Dermis blood vessel endothelial cell (primary cell): ENCODE measurements around the gene LPO. TPM values are rescaled to one million over a fixed set of nuclear protein-coding genes. Genes with fewer than 3 reads are reported as not detected.

ENCODE experiments used
- DNase-seq: peaks from one replicate; pipeline ENCODE4 v3.0.0; 2010
- total RNA-seq: library from RNA; depleted of rRNA; stranded (reverse); fragments of >200 nt; gene quantifications from 2 replicates; pipeline ENCODE4 v1.2.3, GENCODE V29; 2014

LPO gene
- total RNA-seq, 1 donor from 2014 or later, result under 0.01 TPM

- peak; percentile 28 for DNase-seq
Observed at GRCh38 chr17:58279016-58279711, 40.8 kb downstream of the LPO start.

GRCh38 chr17:58279736-58280479, 41.5 kb downstream of the LPO start:
- DNase-seq, result no peak

GRCh38 chr17:58280480-58281217, 42.3 kb downstream of the LPO start, which contains the start of gene MPO:
MPO (minus strand) TSS chr17:58280935; CDS start chr17:58280758, 177 bp downstream.
- no peak for DNase-seq

- no peak for DNase-seq
Observed at GRCh38 chr17:58281511-58282011, 43.2 kb downstream of the LPO start.

DNA sequence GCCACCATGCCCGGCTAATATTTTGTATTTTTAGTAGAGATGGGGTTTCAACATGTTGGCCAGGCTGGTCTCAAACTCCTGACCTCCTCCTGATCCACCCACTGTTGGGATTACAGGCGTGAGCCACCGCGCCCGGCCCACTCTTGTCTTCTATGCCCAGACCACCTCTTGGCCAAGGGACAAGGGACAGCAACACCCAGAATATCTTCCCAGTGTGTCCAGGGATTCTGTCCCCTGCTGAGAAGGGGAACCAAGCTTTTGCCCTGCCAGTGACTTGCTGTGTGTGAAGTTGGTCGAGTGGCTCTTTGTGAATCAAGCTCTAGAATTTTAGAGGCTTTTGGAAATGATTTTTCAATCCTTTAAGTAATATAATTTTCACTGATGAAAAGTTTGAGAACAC, 44.1 kb downstream of the LPO start:
- no peak for DNase-seq

DNA sequence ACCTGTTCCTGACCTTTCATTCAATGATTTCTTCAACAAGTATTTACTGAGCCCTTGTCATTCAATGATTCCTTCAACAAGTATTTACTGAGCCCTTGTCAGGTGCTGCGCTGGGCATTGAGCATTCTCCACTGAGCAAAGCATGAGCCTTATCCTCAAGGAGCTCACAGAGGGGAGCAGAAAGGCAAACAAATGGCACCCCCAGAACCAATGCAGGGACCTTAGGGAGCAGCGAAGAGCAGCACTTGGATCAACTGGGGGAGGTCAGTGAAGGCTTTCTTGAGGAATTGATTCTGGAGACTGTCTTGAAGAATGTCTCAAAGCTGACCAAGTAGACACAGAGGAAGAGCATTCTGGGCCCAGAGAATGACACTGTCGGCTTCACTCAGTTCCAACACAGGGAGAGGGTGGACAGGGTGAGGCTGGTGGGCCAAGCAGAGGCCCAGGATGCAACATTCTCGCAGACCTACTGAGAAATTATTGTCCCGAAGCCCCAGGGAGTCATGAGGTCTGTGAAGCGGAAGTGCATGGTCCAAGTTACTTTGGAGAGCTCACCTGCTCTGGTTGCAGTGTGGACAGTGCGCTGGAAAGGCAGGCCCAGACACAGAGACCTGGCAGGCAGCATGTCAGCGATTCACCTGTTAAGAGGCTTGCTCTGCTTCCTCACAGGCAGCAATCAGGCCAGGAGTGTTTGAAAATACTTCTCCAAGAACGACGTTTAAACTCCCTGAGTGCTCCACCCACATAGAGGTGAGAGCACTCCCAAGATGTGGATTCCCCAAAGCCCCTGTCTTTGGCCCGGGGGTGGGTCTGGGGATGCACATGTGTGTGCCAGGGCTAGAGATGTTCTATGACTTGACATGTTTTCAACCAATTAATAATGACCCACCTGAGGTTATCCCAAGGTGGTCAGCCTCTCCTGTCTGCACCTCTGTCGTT, 45.6 kb downstream of the LPO start:
- DNase-seq, result no peak

DNA sequence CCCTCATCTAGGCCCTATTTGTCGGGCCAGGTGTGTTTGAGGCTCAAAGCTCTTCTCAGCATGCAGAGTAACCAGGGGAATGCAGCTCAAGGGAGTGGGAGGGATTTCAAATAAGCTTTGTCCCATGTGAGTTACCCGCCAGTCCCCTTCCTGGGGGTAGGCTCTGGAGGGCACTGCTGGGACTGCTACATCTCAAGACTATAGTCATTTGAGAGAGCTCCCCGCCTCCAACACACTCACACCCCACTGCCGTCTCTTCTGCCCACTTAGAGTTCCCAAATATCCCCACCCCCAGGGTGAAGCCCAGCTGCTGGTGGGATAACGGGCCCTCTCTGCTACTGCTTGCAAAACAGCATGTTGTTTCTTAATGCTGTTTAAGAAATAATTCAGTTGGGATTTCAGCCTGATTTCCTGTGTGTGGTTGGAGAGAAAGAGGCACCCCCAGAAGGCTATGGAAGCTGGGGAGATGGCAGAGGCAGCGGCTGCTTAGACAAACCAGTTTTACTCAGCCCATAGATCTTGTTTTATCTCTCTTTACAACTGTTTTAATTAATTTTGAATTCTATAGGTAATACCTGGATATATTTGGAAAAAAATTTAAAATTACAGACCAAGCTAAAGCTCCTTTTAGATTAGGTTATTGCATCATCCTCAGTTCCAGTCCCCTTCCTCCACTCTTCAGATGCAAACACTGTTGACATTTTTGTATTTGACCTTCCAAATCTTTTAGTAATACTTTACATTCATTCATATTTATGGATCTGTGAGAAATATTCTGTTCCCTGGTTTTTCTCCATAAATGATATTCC, 46.4 kb downstream of the LPO start:
- DNase-seq, result no peak

DNA sequence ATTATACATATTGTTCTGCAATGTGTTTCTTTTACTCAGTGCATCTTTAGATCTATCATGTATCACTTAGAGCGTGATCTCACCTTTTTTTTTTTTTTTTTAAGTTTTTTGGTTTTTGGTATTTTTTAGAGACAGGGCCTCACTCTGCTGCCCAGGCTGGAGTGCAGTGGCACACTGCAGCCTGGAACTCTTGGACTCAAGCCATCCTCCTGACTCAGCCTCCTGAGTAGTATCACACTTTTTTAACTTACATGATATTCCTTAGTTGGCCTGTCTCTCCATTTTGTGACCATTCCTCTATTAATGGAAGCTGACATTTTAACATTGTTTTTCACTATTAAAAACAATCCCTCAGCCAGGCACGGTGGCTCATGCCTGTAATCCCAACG, 47.0 kb downstream of the LPO start:
- no peak for DNase-seq

- DNase-seq, result no peak
Observed at GRCh38 chr17:58289869-58290268, 51.5 kb downstream of the LPO start.

DNA sequence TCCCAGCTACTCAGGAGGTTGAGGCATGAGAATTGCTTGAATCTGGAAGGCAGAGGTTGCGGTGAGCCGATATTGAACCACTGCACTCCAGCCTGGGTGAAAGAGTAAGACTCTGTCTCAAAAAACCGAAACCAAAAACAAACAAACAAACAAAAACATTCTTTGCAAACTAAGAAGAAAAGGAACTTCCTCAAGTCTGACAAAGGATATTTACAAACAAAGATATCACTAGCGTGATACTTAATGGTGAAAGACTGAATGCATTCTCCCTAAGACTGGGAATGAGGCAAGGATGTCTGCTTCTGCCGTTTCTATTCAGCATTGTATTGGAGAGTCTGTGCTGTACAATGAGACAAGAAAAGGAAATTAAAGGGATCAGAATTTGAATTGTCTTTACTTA, 52.9 kb downstream of the LPO start:
- DNase-seq, result no peak

DNA sequence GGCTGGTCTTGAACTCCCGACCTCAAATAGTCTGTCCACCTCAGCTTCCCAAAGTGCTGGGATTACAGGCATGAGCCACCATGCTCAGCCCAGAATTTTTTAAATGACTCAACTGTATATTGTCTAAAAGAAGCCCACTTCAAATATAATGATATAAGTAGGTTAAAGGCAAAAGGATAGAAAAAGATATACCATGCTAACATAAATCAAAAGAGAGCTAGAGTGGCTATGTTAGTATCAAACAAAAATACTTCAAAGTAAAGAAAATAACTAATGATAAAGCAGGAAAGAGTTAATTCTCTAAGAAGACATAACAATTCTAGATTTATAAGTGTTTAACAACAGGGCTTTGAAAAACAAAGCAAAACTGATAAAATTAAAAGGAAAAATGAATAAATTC, 55.6 kb downstream of the LPO start:
- DNase-seq, result no peak

GRCh38 chr17:58300336-58300735, 62.0 kb downstream of the LPO start:
- DNase-seq, result no peak

- DNase-seq, result no peak
Observed at GRCh38 chr17:58301504-58302150, 63.2 kb downstream of the LPO start.

DNA sequence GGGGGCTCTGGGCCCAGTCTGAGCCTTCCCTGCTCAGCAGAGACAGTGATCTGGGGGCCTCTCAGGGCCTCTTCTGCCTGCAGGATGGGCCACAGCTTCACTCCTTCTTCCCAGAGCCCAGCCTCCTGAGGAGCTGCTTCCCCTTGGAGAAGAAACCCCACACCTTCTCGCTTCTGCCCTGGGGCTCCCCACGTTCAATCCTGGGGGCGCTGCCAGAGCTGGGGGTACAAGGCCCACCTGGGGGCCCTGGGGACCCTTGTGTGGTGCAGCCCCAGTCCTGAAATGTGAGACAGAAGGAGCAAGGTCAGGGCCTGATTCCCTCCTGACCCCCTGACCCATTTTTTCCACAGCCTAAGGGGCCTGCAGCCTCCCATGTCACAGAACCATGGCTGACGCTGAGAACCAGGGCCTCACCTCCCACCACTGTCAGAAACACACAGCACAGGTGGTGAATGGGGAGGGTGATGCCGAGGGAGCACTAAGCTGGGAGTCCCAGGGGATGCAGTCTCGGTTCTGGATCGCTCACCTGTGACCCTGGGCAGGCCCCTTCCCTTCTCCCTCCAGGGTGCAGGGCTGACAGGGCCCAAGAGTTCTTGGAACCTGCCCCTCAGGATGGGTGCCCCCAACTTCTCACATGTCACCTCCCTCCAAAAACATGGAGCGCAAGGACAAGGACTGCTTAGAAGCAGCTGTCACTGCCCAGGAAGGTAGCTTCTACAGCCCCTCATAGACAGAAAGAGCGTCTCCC, 64.0 kb downstream of the LPO start:
- no peak for DNase-seq

DNA sequence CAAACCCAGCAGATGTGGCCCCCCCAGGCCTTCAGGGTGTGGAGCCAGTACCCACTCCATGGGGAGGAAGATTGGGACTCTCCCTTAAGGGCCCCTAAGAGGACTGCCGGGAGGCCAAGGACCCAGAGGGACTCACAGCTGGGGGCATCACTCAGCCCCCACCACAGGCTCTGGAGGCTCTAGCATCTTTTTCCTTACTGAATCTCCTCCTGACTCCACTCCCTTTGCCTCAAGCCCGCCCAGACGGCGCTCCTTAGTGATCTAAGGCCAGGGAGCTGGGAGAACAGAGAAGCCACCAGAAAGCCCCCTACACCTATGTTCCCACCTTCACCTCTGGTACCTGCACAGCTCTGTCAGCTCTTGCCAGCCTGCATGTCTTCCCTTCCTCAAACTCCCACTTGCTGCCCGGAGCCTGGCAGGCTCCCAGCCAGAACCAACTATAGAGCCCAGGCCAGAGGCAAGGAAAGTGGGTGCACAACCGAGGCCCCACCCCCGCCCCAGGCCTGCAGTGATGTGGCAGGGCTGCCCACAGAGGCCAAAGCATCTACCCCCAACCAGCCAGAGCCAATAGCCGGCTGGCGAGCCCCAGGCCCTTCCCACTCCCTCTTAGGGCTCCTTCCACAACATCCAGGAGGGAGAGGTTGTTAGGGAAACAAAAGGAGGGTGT, 64.7 kb downstream of the LPO start:
- DNase-seq, result no peak

- peak; percentile 61 for DNase-seq
Observed at GRCh38 chr17:58303971-58304749, 65.8 kb downstream of the LPO start.

- DNase-seq, result no peak
Observed at GRCh38 chr17:58304750-58305486, 66.5 kb downstream of the LPO start.

- no peak for DNase-seq
Observed at GRCh38 chr17:58305626-58306025, 67.2 kb downstream of the LPO start.
